Calu3 (cell line): ENCODE data around the gene CH25H. TPM values are rescaled to one million over a fixed set of nuclear protein-coding genes. Genes with fewer than 3 reads are reported as not detected.

ENCODE experiments used
- BruUV-seq: library from RNA; stranded (reverse); fragments of 400-500 nt; replicated peaks from 2 replicates; lab custom pipeline; 2021; lab: Mats Ljungman, UMichigan
- CTCF ChIA-PET: fragments of 300-600 bp; sonication (Branson Sonifier 250); formaldehyde crosslinking; loops from one replicate; lab custom pipeline; 2022; ENCODE audit warnings: antibody characterized with exemption; lab: Charles Lee
- DNase-seq: peaks from one replicate; pipeline ENCODE4 v3.0.0; 2022
- H3K27ac Mint-ChIP-seq: one replicate; pipeline ENCODE4 v1.8.0; 2022; ENCODE audit warnings: mixed read lengths; ENCODE audit not compliant: unreplicated experiment
- H3K27me3 Mint-ChIP-seq: one replicate; pipeline ENCODE4 v1.8.0; 2022; ENCODE audit warnings: mixed read lengths; ENCODE audit not compliant: unreplicated experiment
- H3K36me3 Mint-ChIP-seq: one replicate; pipeline ENCODE4 v1.8.0; 2022; ENCODE audit warnings: mild to moderate bottlenecking, moderate library complexity, mixed read lengths; ENCODE audit not compliant: insufficient read depth, unreplicated experiment
- H3K4me1 Mint-ChIP-seq: one replicate; pipeline ENCODE4 v1.8.0; 2022; ENCODE audit warnings: mild to moderate bottlenecking, low read depth, mixed read lengths; ENCODE audit not compliant: unreplicated experiment
- H3K4me3 Mint-ChIP-seq: one replicate; pipeline ENCODE4 v1.8.0; 2022; ENCODE audit warnings: mild to moderate bottlenecking, low read depth, moderate library complexity, mixed read lengths; ENCODE audit not compliant: unreplicated experiment
- H3K9me3 Mint-ChIP-seq: one replicate; pipeline ENCODE4 v1.8.0; 2022; ENCODE audit warnings: low read depth, mixed read lengths; ENCODE audit not compliant: unreplicated experiment
- intact Hi-C: fragments of 100-400 bp; cut with micrococcal nuclease; formaldehyde crosslinking; loops from one replicate; pipeline ENCODE4 v1.10.0; 2022; ENCODE audit not compliant: unreplicated experiment
- total RNA-seq: library from RNA; stranded (reverse); gene quantifications from 2 replicates; pipeline ENCODE4 v1.2.3, GENCODE V29; 2022
- TF ChIP-seq, protein P1 (sequence below): fragments of 200-600 bp; IDR thresholded peaks from one replicate; pipeline ENCODE4 v1.8.0; 2022; ENCODE audit warnings: antibody characterized with exemption; ENCODE audit not compliant: unreplicated experiment

The CH25H gene
- total RNA-seq, 1 experiment from 2014 or later, result not detected

DNA sequence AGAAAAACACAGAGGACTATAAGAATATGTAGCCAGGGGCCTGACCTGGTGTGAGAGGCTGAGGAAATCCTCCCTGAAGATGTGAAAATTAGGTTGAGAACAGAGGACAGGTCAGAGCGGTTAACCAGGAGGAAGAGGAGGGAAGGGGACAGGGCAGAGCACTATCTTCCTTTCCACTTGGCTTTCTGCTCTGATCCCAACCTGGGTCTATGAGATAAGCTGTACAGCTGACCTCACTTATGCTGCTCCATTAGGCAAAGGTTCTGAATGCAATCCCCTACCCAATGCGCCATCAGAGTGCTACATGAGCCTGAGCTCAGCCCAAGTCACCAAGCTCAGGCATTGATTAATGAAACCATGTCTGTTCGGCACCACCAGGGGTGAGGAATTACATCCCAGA is 33.9 kb upstream of the CH25H start:
- DNase-seq, result no peak
- intact Hi-C loops, result no loop called here
- no peak overlapping the region for H3K4me3 Mint-ChIP-seq
- TF ChIP-seq, protein P1, sequence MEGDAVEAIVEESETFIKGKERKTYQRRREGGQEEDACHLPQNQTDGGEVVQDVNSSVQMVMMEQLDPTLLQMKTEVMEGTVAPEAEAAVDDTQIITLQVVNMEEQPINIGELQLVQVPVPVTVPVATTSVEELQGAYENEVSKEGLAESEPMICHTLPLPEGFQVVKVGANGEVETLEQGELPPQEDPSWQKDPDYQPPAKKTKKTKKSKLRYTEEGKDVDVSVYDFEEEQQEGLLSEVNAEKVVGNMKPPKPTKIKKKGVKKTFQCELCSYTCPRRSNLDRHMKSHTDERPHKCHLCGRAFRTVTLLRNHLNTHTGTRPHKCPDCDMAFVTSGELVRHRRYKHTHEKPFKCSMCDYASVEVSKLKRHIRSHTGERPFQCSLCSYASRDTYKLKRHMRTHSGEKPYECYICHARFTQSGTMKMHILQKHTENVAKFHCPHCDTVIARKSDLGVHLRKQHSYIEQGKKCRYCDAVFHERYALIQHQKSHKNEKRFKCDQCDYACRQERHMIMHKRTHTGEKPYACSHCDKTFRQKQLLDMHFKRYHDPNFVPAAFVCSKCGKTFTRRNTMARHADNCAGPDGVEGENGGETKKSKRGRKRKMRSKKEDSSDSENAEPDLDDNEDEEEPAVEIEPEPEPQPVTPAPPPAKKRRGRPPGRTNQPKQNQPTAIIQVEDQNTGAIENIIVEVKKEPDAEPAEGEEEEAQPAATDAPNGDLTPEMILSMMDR, result no peak
- H3K9me3 Mint-ChIP-seq, result no peaks in the 10 kb centered on the region
- H3K4me1 Mint-ChIP-seq, result no peaks in the 10 kb centered on the region
- H3K36me3 Mint-ChIP-seq, result no peaks in the 10 kb centered on the region
- CTCF ChIA-PET, result no interaction called here
- no peaks in the 10 kb centered on the region for H3K27me3 Mint-ChIP-seq
- H3K27ac Mint-ChIP-seq, result no peak overlapping the region
- no TSS peak for BruUV-seq

DNA sequence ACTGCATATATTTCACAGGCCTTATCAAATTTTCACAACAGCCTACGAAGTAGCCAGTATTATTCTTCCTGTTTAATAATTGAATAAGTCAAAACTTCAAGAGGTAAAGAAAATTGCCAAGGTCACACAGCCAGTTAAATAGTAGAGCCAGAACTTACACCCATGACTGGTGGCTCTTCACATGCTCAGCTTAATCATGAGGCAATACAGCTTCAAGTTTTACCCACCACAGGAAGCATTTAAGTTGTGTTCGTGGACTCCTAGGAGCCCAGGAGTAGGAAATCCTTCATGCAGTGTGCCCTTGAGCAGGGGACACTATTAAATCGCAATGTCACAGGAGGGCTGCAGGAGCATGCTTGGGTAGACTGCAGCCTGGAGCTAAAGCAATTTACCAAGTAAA is 33.4 kb upstream of the CH25H start:
- Mint-ChIP-seq H3K9me3 (no peaks in the 10 kb centered on the region), H3K27ac (no peak overlapping the region), H3K36me3 (no peaks in the 10 kb centered on the region), H3K4me1 (no peaks in the 10 kb centered on the region), H3K27me3 (no peaks in the 10 kb centered on the region), H3K4me3 (no peak overlapping the region)
- intact Hi-C loops, result no loop called here
- no TSS peak for BruUV-seq
- DNase-seq, result no peak
- TF ChIP-seq, protein P1, result no peak
- CTCF ChIA-PET, result no interaction called here

DNA sequence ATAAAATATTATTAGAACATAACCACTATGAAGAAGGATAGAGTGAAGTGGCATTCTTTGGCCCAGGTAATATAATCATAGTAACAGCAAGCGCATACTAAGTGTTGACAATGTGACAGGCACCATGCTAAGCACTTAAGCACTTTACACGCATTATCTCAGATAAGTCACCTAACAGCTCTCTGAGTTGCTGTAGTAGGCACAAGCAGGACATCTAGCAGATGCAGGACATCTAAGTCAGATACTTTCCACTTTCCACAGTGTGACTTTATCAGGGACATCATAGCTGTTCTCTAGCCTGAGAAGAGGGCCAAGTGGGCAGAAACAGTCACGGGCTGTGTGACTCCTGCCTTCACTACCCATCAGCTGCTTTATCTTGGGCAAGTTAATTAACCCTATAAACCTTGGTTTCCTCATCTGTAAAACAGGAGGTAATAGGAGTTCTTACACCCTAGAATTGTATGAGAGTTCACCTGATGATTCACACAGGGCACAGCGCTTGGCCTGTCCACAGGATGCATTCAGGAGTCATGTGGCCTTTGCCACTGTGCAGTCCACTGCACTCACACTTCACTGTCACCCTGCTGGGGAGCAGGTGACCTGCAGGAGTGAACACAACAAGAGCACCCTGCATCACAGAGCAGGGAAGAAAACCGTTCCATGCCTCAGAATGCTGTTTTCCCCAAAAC is 32.0 kb upstream of the CH25H start:
- Mint-ChIP-seq H3K27ac (no peak overlapping the region), H3K4me1 (no peaks in the 10 kb centered on the region), H3K36me3 (no peaks in the 10 kb centered on the region), H3K4me3 (no peak overlapping the region), H3K9me3 (no peaks in the 10 kb centered on the region), H3K27me3 (no peaks in the 10 kb centered on the region)
- DNase-seq, result no peak
- TF ChIP-seq, protein P1, result no peak
- intact Hi-C loops, result no loop called here
- no TSS peak for BruUV-seq
- CTCF ChIA-PET, result no interaction called here

DNA sequence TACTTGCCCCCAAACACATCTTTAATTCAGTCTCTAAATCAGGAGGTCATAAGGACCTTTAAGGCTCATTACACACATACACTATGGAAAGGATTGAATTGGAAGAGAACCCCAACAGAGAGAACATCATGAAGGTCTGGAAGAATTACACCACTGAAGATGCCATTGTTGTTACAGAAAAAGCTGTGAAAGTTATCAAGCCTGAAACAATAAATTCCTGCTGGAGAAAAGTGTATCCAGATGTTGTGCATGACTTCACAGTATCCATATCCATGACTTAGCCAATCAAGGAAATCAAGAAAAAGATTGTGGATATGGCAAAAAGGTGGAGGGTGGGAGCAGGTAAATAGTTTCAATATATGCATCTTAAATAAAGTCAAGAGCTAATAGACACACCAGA is 30.7 kb upstream of the CH25H start:
- H3K27me3 Mint-ChIP-seq, result no peaks in the 10 kb centered on the region
- H3K27ac Mint-ChIP-seq, result no peak overlapping the region
- CTCF ChIA-PET, result no interaction called here
- no peaks in the 10 kb centered on the region for H3K36me3 Mint-ChIP-seq
- no peaks in the 10 kb centered on the region for H3K9me3 Mint-ChIP-seq
- no peaks in the 10 kb centered on the region for H3K4me1 Mint-ChIP-seq
- intact Hi-C loops, result no loop called here
- no TSS peak for BruUV-seq
- no peak overlapping the region for H3K4me3 Mint-ChIP-seq
- TF ChIP-seq, protein P1, result no peak
- DNase-seq, result no peak
